GM12892 (cell line): ENCODE data around the gene NETO1.

Source experiments
- DNase-seq: peaks from one replicate; pipeline ENCODE4 v3.0.0; 2011; ENCODE audit not compliant: insufficient read length
- FAIRE-seq: peaks from 2 replicates; lab custom pipeline; 2011; peaks lifted over from hg19 to GRCh38; lab: Jason Lieb, UNC
- POLR2A ChIP-seq: IDR thresholded peaks from 2 replicates; pipeline ENCODE4 v1.6.1; 2011; ENCODE audit warnings: low read depth, low read length, control low read depth
- POLR2AphosphoS5 ChIP-seq: IDR thresholded peaks from 2 replicates; pipeline ENCODE4 v1.6.1; 2011; ENCODE audit warnings: low read depth, low read length, control low read depth
- TAF1 ChIP-seq: IDR thresholded peaks from 2 replicates; pipeline ENCODE4 v1.6.1; 2011; ENCODE audit warnings: low read depth, mild to moderate bottlenecking, control low read depth, low read length, borderline replicate concordance

The NETO1 gene

DNA sequence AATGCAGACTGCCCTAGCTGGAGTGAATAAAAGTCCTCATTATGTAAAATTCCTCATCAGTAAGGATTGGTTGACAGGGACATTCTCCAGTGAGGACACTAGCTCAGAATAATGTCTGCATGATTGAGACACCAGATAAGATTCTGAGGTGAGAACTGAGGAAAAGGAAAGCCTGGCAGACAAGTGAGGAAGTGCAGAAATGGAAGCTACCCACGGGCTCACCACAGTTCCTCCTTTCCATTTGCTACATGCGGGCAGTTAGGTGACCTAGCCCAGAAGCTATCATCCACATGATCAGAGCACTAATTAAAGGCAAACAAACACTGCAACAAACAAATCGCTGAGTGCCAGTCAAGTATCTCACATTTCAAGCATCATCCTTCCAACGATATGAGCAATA is 27.7 kb downstream of the NETO1 start:
- FAIRE-seq, result no peak
- TF ChIP-seq POLR2AphosphoS5 (no peak), TAF1 (no peak), POLR2A (no peak)
- DNase-seq, result no peak

DNA sequence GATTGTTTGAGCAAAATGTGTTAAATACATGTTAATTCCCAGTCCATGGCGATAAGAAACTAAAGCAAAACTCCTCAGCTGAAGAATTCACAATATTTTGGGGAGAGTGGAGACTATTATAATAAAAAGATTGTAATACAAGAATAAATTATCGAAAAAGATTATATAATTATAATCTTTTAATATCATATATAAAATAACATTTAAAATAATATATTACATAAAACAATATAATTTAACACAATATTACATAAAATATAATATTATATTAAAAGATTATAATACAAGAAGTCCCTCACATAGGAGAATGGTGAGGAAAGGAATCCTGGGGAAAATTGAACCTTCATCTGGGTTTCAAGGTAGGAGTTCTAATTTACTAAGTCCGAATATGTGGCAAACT is 33.1 kb downstream of the NETO1 start:
- DNase-seq, result no peak
- TF ChIP-seq POLR2A (no peak), POLR2AphosphoS5 (no peak), TAF1 (no peak)
- FAIRE-seq, result no peak

- no peak for DNase-seq
- no peak for FAIRE-seq
- no peak for TF ChIP-seq TAF1
- no peak for TF ChIP-seq POLR2A
- no peak for TF ChIP-seq POLR2AphosphoS5
Measured at GRCh38 chr18:72833471-72833870, 34.3 kb downstream of the NETO1 start.

DNA sequence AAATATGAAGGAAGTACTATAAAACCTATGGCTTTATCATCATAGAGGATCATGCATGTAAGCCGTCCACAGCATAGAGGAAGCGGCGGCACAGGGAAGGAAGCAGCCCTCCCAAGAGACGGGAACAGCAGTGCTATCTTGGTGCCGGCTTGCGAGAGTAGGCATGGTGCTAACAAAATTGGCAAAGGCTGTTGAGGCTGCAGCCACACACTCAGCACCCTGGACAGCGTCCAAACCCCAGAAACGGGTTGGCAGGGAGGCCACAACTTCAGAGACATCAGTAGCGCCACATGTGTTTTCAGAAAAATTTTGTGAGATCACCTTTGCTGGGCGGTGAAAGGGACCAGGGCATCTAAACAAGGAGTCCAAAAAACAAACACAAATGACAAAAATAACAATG is 37.7 kb downstream of the NETO1 start:
- FAIRE-seq (no peak), DNase-seq (no peak)
- no peak for TF ChIP-seq TAF1
- TF ChIP-seq POLR2AphosphoS5, result no peak
- TF ChIP-seq POLR2A, result no peak

DNA sequence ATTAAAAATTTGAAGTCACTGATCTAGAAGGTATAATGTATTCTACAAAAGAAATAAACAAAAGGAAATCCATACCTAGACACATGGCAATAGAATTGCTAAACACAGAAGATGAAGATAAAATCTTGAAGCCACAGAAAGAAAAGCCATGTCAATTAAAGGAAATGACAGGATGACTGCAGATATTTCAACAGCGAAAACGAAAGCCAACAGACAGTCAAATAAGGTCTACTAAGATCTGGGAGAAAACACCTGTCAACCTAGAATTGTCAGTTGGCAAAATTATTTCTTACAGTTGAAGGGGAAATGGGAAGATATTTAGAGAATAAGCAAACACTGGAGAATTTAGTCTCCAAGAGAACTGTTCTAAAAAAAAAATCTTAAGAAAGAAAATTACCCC is 39.2 kb downstream of the NETO1 start:
- DNase-seq (no peak), FAIRE-seq (no peak)
- TF ChIP-seq POLR2A, result no peak

- TF ChIP-seq POLR2A (no peak), POLR2AphosphoS5 (no peak), TAF1 (no peak)
- no peak for DNase-seq
- no peak for FAIRE-seq
Measured at GRCh38 chr18:72826736-72827135, 41.1 kb downstream of the NETO1 start.

DNA sequence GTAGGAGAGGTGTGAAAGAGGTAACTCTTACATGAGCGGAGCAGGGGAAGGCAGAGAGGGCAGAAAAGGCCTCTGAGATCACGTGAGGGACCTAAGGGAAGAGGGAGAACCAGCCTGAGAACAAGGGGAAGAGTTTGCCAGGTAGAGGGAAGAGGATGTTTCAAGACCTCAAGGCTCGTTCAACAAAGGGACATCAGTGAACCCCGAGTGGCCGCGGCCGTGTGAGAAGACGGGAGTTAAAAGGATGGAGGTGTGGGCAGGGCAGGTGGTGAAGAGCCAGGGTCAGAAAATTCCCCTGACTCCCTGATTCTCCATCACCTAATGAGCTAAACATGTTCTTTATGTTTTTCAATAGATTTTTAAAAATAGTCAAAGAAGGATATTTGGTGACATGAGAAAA is 44.4 kb downstream of the NETO1 start:
- FAIRE-seq (no peak), DNase-seq (no peak)
- TF ChIP-seq POLR2AphosphoS5 (no peak), POLR2A (no peak), TAF1 (no peak)

DNA sequence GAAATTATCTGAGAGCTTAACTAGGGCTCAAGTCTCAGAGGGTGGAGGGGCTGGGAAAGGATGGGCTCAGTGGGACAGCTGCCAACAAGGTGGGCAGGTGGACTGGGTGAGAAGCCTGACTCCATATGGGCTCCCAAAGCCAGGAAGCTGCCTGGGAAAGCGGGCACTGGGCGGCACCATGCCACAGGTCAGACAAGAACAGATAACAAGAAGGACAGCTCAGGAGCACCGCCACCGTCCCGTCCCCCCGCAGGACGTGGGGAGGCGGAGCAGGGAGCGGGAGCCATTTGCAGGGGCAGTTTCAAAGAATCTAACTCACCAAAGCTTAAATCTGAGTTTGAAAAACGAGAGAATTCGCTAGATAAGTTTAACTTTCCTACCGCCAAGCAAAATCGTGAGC is 45.6 kb downstream of the NETO1 start:
- no peak for FAIRE-seq
- TF ChIP-seq TAF1 (no peak), POLR2AphosphoS5 (no peak)
- no peak for DNase-seq

DNA sequence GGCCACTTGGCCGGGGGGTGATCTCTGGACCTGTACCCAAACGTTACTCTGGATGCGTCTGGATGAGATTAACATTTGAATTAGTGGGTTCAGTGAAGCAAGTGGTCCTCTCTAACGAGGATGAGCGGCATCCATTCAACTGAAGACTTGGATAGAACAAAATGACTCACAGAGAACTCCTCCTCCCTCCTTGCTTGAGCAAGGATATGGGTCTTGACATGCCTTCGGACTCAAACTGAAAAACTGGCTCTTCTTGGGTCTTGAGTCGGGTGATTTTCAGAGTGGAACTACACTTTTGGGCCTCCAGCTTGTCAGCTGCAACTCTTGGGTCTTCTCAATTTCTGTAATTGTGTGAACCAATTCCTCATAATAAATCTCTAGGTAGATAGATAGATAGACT is 47.2 kb downstream of the NETO1 start:
- no peak for FAIRE-seq
- no peak for TF ChIP-seq POLR2A
- TF ChIP-seq TAF1, result no peak
- TF ChIP-seq POLR2AphosphoS5, result no peak
- DNase-seq, result no peak

DNA sequence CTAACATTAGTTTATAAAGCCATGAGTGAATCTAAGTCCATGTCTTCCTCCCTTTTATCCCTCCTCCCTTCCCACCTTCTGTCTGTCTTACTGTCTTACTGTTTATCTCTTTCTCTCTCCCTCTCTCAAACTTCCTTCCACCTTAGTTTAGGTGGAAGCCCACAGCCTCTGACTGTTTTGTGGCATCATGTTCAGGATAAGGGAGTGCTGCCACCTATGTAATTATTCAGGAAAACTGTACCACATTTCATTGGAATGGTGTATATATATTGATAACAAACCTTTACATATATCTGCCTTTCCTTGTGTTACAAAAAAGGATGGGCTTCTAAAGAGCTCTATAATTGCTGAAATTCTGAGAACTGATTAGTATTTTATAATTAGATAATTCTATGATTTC is 48.7 kb downstream of the NETO1 start:
- no peak for TF ChIP-seq POLR2AphosphoS5
- TF ChIP-seq TAF1, result no peak
- no peak for TF ChIP-seq POLR2A
- DNase-seq (no peak), FAIRE-seq (no peak)

DNA sequence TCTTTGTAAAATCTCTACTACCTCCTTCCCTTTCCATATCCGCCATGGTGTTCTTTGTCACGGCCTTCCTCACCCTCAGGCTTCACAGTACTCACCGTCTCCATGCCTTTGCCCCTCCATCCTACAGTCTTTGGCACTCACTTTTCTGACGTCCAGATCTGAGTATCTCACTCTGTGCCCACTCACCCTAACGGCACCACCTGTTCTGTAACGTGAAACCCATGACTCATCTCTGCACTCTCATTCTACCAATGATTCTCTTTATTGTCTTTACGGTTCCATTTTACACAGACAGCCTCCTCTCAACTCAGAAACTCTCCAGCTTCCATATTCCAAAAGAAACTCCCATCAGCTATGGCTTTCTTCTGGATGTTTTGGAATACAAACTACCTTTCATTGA is 56.7 kb downstream of the NETO1 start:
- no peak for DNase-seq

GRCh38 chr18:72808680-72809079 is 59.1 kb downstream of the NETO1 start:
- TF ChIP-seq POLR2AphosphoS5, result no peak
- TF ChIP-seq TAF1, result no peak
- no peak for TF ChIP-seq POLR2A
- no peak for DNase-seq
- FAIRE-seq, result no peak

More for the DNA sequence above, 56.7 kb downstream of the NETO1 start:
- FAIRE-seq, result no peak
- TF ChIP-seq TAF1 (no peak), POLR2AphosphoS5 (no peak), POLR2A (no peak)

DNA sequence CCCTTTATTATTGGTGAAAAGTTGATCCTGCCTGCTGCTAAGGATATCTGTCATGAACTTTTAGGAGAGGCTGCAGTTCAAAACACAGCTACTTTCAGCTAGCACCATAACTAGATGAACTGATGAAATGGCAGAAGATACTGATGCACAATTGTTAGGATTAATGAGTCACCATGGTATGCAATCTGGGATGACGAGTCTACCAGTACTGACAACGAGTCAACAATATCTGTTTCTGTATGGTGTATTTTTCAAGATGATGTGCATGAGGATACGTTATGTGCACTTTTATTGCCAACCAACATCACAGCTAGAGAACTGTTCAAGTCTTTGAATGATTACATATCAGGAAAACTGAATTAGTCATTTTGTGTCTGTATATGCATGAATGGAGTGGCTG is 68.7 kb downstream of the NETO1 start:
- TF ChIP-seq POLR2A (no peak), TAF1 (no peak), POLR2AphosphoS5 (no peak)
- DNase-seq, result no peak
- FAIRE-seq, result no peak
